ENCODE measurements around the gene COA6. TPM values are rescaled to one million over a fixed set of nuclear protein-coding genes. Genes with fewer than 3 reads are reported as not detected.
"Not testable (repeated sequence)": the region's sequence is repeated elsewhere in the genome, so short reads cannot be mapped to it uniquely, and the experiment has no call there.

Gene COA6
- polyA plus RNA-seq, 2 of the 4 experiments (the other 2 are of a cell fraction) = 102 to 133 TPM

GRCh38 chr1:234396092-234396491 lies 22.8 kb downstream of the COA6 start:
- Histone ChIP-seq H3K4me2 (no peak overlapping the region), H3K4me3 (no peak overlapping the region), H3K27ac (no peak overlapping the region), H3K4me1 (no peaks in the 10 kb centered on the region), H3K9me3 (no peaks in the 10 kb centered on the region)
- CTCF ChIA-PET = interaction anchor here (1.2 kb wide), 1 partner anchor 281 kb away, joined by 3 read pairs; no protein-coding TSS in a partner anchor
- ATAC-seq (no peak), DNase-seq (ENCODE audit: low read depth in 1 of 2, low spot score in 1 of 2) (no peak), FAIRE-seq (no peak)
- TF ChIP-seq RARB (CRISPR knock-in tag; IDR thresholded peaks at IDR 0.05) (no peak), EHF (CRISPR knock-in tag; IDR thresholded peaks at IDR 0.05) (no peak), NFE2L2 (conservative IDR thresholded peaks at IDR 0.05; ENCODE audit: low read length) (no peak), NR3C1 (IDR thresholded peaks at IDR 0.05) (no peak), CBX2 (IDR thresholded peaks at IDR 0.05; ENCODE audit: borderline replicate concordance, low read depth) (no peak), BCL3 (IDR thresholded peaks at IDR 0.05) (no peak), RNF2 (IDR thresholded peaks at IDR 0.05; ENCODE audit: borderline replicate concordance, low read depth) (no peak), TP53 (CRISPR knock-in tag; IDR thresholded peaks at IDR 0.05) (no peak), HDAC2 (IDR thresholded peaks at IDR 0.05) (no peak), ZNF302 (CRISPR knock-in tag; IDR thresholded peaks at IDR 0.05) (no peak), KDM1A (IDR thresholded peaks at IDR 0.05; ENCODE audit: low read depth) (no peak)
- POLR2A ChIA-PET = no interaction called here
- WGBS (ENCODE audit: missing lambda C conversion rate) = 94% methylated on average over 8 of the region's 8 CpGs

GRCh38 chr1:234396871-234397270 lies 23.6 kb downstream of the COA6 start:
- H3K4me3 ChIP-seq = no peak overlapping the region
- WGBS (ENCODE audit: missing lambda C conversion rate) = 91% methylated on average over 6 of the region's 6 CpGs
- no peak for ATAC-seq
- TF ChIP-seq NR3C1 (IDR thresholded peaks at IDR 0.05) (no peak), GATA3 (IDR thresholded peaks at IDR 0.05; ENCODE audit: borderline replicate concordance) (no peak)
- no peak for DNase-seq (ENCODE audit: low read depth in 1 of 2, low spot score in 1 of 2)
- H3K4me2 ChIP-seq = no peak overlapping the region
- no peaks in the 10 kb centered on the region for H3K9me3 ChIP-seq
- CTCF ChIA-PET = no interaction called here
- no peak overlapping the region for H3K27ac ChIP-seq
- no peaks in the 10 kb centered on the region for H3K4me1 ChIP-seq
- POLR2A ChIA-PET = no interaction called here
- FAIRE-seq = no peak

- WGBS (ENCODE audit: missing lambda C conversion rate) = 68% methylated on average over 3 of the region's 5 CpGs
- ATAC-seq (no peak), FAIRE-seq (no peak), DNase-seq (ENCODE audit: low read depth in 1 of 2, low spot score in 1 of 2) (no peak)
- no peaks in the 10 kb centered on the region for H3K9me3 ChIP-seq
- H3K4me3 ChIP-seq = no peak overlapping the region
- no peaks in the 10 kb centered on the region for H3K4me1 ChIP-seq
- H3K27ac ChIP-seq = no peak overlapping the region
- ChIA-PET CTCF (no interaction called here), POLR2A (no interaction called here)
- no peak overlapping the region for H3K4me2 ChIP-seq
- no peak for TF ChIP-seq E2F6 (IDR thresholded peaks at IDR 0.05; ENCODE audit: borderline replicate concordance, low read depth)
- no peak for TF ChIP-seq HEYL (CRISPR knock-in tag; IDR thresholded peaks at IDR 0.05)
- TF ChIP-seq CBX8 (IDR thresholded peaks at IDR 0.05) = no peak
- TF ChIP-seq SREBF2 (IDR thresholded peaks at IDR 0.05) = no peak
These were observed 24.5 kb downstream of the COA6 start for GRCh38 chr1:234397732-234398131.

- no peak overlapping the region for H3K4me2 ChIP-seq
- WGBS (ENCODE audit: missing lambda C conversion rate) = 75% methylated on average over 8 of the region's 8 CpGs
- no peak overlapping the region for H3K27ac ChIP-seq
- ChIA-PET CTCF (no interaction called here), POLR2A (no interaction called here)
- no peak for ATAC-seq
- FAIRE-seq = no peak
- no peaks in the 10 kb centered on the region for H3K4me1 ChIP-seq
- DNase-seq (ENCODE audit: low read depth in 1 of 2, low spot score in 1 of 2) = no peak
- TF ChIP-seq CHD2 (IDR thresholded peaks at IDR 0.05; ENCODE audit: low read length, partially characterized antibody) (no peak), NFE2L2 (conservative IDR thresholded peaks at IDR 0.05; ENCODE audit: low read length) (no peak), HOXA7 (CRISPR knock-in tag; IDR thresholded peaks at IDR 0.05) (no peak), EHMT2 (IDR thresholded peaks at IDR 0.05; ENCODE audit: low read depth) (no peak), MYC (IDR thresholded peaks at IDR 0.05; ENCODE audit: borderline replicate concordance, low read length) (no peak), SREBF2 (IDR thresholded peaks at IDR 0.05) (no peak), E2F6 (IDR thresholded peaks at IDR 0.05; ENCODE audit: borderline replicate concordance, low read depth) (no peak), FOXS1 (CRISPR knock-in tag; IDR thresholded peaks at IDR 0.05) (no peak), ESRRA (IDR thresholded peaks at IDR 0.05; ENCODE audit: borderline replicate concordance, low read length) (no peak), MAFK (IDR thresholded peaks at IDR 0.05; ENCODE audit: partially characterized antibody) (no peak), NR3C1 (IDR thresholded peaks at IDR 0.05) (no peak), POLR2AphosphoS2 (conservative IDR thresholded peaks at IDR 0.05; ENCODE audit: low read length) (no peak), HOXB5 (CRISPR knock-in tag; IDR thresholded peaks at IDR 0.05) (no peak), FOSB (CRISPR knock-in tag; IDR thresholded peaks at IDR 0.05) (no peak), RNF2 (IDR thresholded peaks at IDR 0.05; ENCODE audit: borderline replicate concordance, low read depth) (no peak), POLR2A (IDR thresholded peaks at IDR 0.05; ENCODE audit: low read length) (no peak), HDAC2 (IDR thresholded peaks at IDR 0.05) (no peak)
- no peaks in the 10 kb centered on the region for H3K9me3 ChIP-seq
- H3K4me3 ChIP-seq = no peak overlapping the region
These were observed 25.7 kb downstream of the COA6 start for GRCh38 chr1:234398849-234399381.

GRCh38 chr1:234399515-234399914 lies 26.3 kb downstream of the COA6 start:
- H3K4me2 ChIP-seq; H3K4me3 ChIP-seq; CTCF ChIA-PET; POLR2A ChIA-PET; FAIRE-seq; H3K27ac ChIP-seq; H3K4me1 ChIP-seq; H3K9me3 ChIP-seq; DNase-seq (ENCODE audit: low read depth in 1 of 2, low spot score in 1 of 2); ATAC-seq: not testable (repeated sequence)
- WGBS (ENCODE audit: missing lambda C conversion rate) = 88% methylated on average over 6 of the region's 6 CpGs
